ENCODE data around the gene SLAMF7.

GRCh38 chr1:160722726-160723125 lies 16.3 kb upstream of the SLAMF7 start:
- TF ChIP-seq SMC3 (IDR thresholded peaks at IDR 0.05; ENCODE audit: borderline replicate concordance, low read length) (no peak), NKRF (conservative IDR thresholded peaks at IDR 0.05) (no peak)

All from GM12878 (cell line).